ENCODE measurements around the gene ACKR3.

DNA sequence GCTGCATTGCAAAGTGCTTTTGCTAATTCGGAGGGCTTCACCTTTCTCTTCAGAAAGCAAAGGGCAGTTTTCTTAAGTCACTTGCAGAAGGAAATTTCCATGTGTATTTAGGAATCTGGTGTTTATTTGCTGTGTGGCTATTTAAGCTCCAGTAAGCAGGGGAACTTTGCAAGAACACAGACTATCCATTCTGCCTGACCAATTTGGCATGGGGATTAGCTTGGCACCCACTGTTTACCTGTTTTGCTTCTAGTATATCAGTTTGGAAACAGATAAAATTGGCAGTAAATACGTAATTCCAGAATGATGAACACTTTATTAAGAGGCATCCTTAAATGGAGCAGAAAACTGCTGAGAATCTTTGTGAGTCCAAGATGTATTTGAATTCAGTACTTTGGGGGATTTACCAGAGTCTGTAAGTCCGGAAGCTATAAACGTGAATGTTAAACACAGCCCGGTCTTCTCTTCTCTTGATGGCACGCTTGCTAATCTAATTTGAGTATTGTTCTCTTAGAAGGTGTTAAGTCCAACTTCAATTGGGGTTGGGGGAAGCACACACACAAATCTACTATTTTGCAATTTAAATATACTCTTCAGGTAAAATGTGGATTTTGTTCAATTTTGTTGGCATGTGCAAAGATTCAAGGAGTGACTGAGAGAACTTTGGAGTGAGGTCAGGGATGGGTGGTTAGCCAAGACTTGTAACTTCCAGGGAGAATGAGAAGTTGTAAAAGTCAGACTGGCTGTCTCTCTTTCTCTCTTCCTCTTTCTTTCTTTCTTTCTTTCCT lies 650 bp downstream of the ACKR3 start:
- TF ChIP-seq POLR2A (IDR thresholded peaks at IDR 0.05) (no peak), CTCF (IDR thresholded peaks at IDR 0.05) (no peak)

Measured in esophagus squamous epithelium (tissue), 4 donors.